A549 (cell line): ENCODE measurements around the gene GPR55. TPM values are rescaled to one million over a fixed set of nuclear protein-coding genes. Genes with fewer than 3 reads are reported as not detected.

ENCODE experiments used
- ATAC-seq, 2 experiments: fragments of 200-7000 bp in 1 of 2; fragments of >200 bp in 1 of 2; cut with Nextera tagmentation in 1 of 2; cut with Tn5 transposase in 1 of 2; 3 replicates each; pipeline versions ENCODE4 v1.8.0 to v1.9.1; 2018 to 2020; ENCODE audit warnings: mild to moderate bottlenecking in 1 of 2, moderate library complexity in 1 of 2
- CTCF ChIA-PET: fragments of 300-600 bp; sonication (Branson Sonifier 250); formaldehyde crosslinking; extraction: SDS; loops from one replicate; lab custom pipeline; 2021; ENCODE audit warnings: antibody characterized with exemption, inconsistent platforms; lab: Yijun Ruan, JAX
- POLR2A ChIA-PET: fragments of 350-600 bp; formaldehyde crosslinking; extraction: SDS; loops from one replicate; lab custom pipeline; 2021; ENCODE audit warnings: antibody characterized with exemption, inconsistent platforms; lab: Yijun Ruan, JAX
- DNase-seq, 2 experiments: peaks; one replicate each; pipeline versions ENCODE4 v3.0.0 to v3.0.0-alpha.2; 2011 to 2016; ENCODE audit warnings: low read depth in 1 of 2, low spot score in 1 of 2
- FAIRE-seq: peaks from 2 replicates; lab custom pipeline; 2011; peaks lifted over from hg19 to GRCh38; lab: Jason Lieb, UNC
- H3K27ac ChIP-seq, 2 experiments: fragments of >200 bp; sonication (Bioruptor Twin); formaldehyde crosslinking; 3 replicates each; pipeline ENCODE4 v1.5.1; 2016 to 2017
- H3K4me1 ChIP-seq: fragments of >200 bp; sonication (Bioruptor Twin); formaldehyde crosslinking; 3 replicates; pipeline ENCODE4 v1.6.1; 2016
- H3K4me2 ChIP-seq: fragments of >200 bp; sonication (Bioruptor Twin); formaldehyde crosslinking; 3 replicates; pipeline ENCODE4 v1.6.1; 2016
- H3K4me3 ChIP-seq: fragments of >200 bp; sonication (Bioruptor Twin); formaldehyde crosslinking; 3 replicates; pipeline ENCODE4 v1.5.1; 2016
- H3K9me3 ChIP-seq: fragments of >200 bp; sonication (Bioruptor Twin); formaldehyde crosslinking; 3 replicates; pipeline ENCODE4 v1.6.1; 2016
- ATOH8 ChIP-seq: fragments of 250-450 bp; sonication (Bioruptor Pico); IDR thresholded peaks from 2 replicates; pipeline ENCODE4 v1.5.0; 2020; ENCODE audit warnings: low read depth, mild to moderate bottlenecking, moderate library complexity
- BHLHE40 ChIP-seq: IDR thresholded peaks from 2 replicates; pipeline ENCODE4 v1.6.1; 2012; ENCODE audit warnings: low read depth, low read length, inconsistent platforms
- CEBPB ChIP-seq, 2 experiments: fragments of >200 bp in 1 of 2; sonication (Bioruptor Twin) in 1 of 2; formaldehyde crosslinking in 1 of 2; IDR thresholded peaks; 2 replicates each; pipeline ENCODE4 v1.6.1; 2012 to 2016
- E2F6 ChIP-seq: IDR thresholded peaks from 2 replicates; pipeline ENCODE4 v1.6.1; 2012; ENCODE audit warnings: low read depth, borderline replicate concordance
- EHMT2 ChIP-seq: fragments of 200-600 bp; sonication (generic); IDR thresholded peaks from 2 replicates; pipeline ENCODE4 v1.6.1; 2016; ENCODE audit warnings: antibody characterized with exemption, low read depth, mild to moderate bottlenecking, moderate library complexity
- EP300 ChIP-seq, 2 experiments: fragments of >200 bp; sonication (Bioruptor Twin); formaldehyde crosslinking; IDR thresholded peaks; 2 replicates in 1 of 2; 3 replicates in 1 of 2; pipeline ENCODE4 v1.6.1; 2016 to 2017
- ESRRA ChIP-seq: fragments of 150-350 bp; IDR thresholded peaks from 2 replicates; pipeline ENCODE4 v1.6.1; 2014; ENCODE audit warnings: mild to moderate bottlenecking, low read length, borderline replicate concordance
- FOSB ChIP-seq: fragments of 250-450 bp; sonication (Bioruptor Pico); IDR thresholded peaks from 2 replicates; pipeline ENCODE4 v1.5.0; 2020; ENCODE audit warnings: mild to moderate bottlenecking, moderate library complexity
- FOSL2 ChIP-seq, 2 experiments: fragments of 450-650 bp in 1 of 2; fragments of >200 bp in 1 of 2; sonication (Bioruptor Twin) in 1 of 2; formaldehyde crosslinking; IDR thresholded peaks; 2 replicates each; pipeline versions ENCODE4 v1.5.0 to v1.6.1; 2016 to 2020; ENCODE audit warnings: mild to moderate bottlenecking in 1 of 2, moderate library complexity in 1 of 2
- HDAC2 ChIP-seq: fragments of 200-600 bp; sonication (generic); IDR thresholded peaks from 2 replicates; pipeline ENCODE4 v1.6.1; 2016
- HOXB13 ChIP-seq: fragments of 250-450 bp; sonication (Bioruptor Pico); IDR thresholded peaks from 2 replicates; pipeline ENCODE4 v1.5.0; 2020; ENCODE audit warnings: low read depth, mild to moderate bottlenecking, moderate library complexity
- HOXB5 ChIP-seq: fragments of 250-450 bp; sonication (Bioruptor Pico); IDR thresholded peaks from 2 replicates; pipeline ENCODE4 v1.5.0; 2020; ENCODE audit warnings: mild to moderate bottlenecking, moderate library complexity
- KDM1A ChIP-seq: fragments of 200-600 bp; sonication (generic); IDR thresholded peaks from 2 replicates; pipeline ENCODE4 v1.6.1; 2016; ENCODE audit warnings: low read depth, mild to moderate bottlenecking
- MAFK ChIP-seq: fragments of 450-650 bp; IDR thresholded peaks from 2 replicates; pipeline ENCODE4 v1.6.1; 2014; ENCODE audit not compliant: partially characterized antibody
- NPAS2 ChIP-seq: fragments of 250-450 bp; sonication (Bioruptor Pico); IDR thresholded peaks from 2 replicates; pipeline ENCODE4 v1.8.0; 2022; ENCODE audit warnings: mild to moderate bottlenecking, moderate library complexity, borderline replicate concordance
- PBX3 ChIP-seq: IDR thresholded peaks from 2 replicates; pipeline ENCODE4 v1.6.1; 2012
- PHF8 ChIP-seq: fragments of 200-600 bp; sonication (generic); IDR thresholded peaks from 2 replicates; pipeline ENCODE4 v1.6.1; 2016; ENCODE audit warnings: low read depth, mild to moderate bottlenecking, antibody characterized with exemption, moderate library complexity, borderline replicate concordance
- POLR2AphosphoS2 ChIP-seq: conservative IDR thresholded peaks from 2 replicates; pipeline ENCODE4 v1.6.1; 2012; ENCODE audit warnings: low read length, improper control_type of control experiment, inconsistent platforms
- TFCP2L1 ChIP-seq: fragments of 250-450 bp; sonication (Bioruptor Pico); IDR thresholded peaks from 2 replicates; pipeline ENCODE4 v1.5.0; 2021; ENCODE audit warnings: mild to moderate bottlenecking
- ZC3H11A ChIP-seq: fragments of 450-650 bp; IDR thresholded peaks from 2 replicates; pipeline ENCODE4 v1.6.1; 2014; ENCODE audit warnings: antibody characterized with exemption, mild to moderate bottlenecking
- ZFP36 ChIP-seq: fragments of 450-650 bp; IDR thresholded peaks from 2 replicates; pipeline ENCODE4 v1.6.1; 2014; ENCODE audit warnings: borderline replicate concordance; ENCODE audit not compliant: partially characterized antibody
- ZSCAN20 ChIP-seq: fragments of 250-450 bp; sonication (Bioruptor Pico); IDR thresholded peaks from 2 replicates; pipeline ENCODE4 v1.8.0; 2022; ENCODE audit warnings: mild to moderate bottlenecking, moderate library complexity
- WGBS: methylation state at CpG from one replicate; pipeline ENCODE4 v1.1.6; 2017; ENCODE audit errors: missing lambda C conversion rate; 5-methylcytosine and 5-hydroxymethylcytosine counted together
- polyA plus RNA-seq, 4 experiments: library from polyadenylated mRNA; depleted of rRNA in 3 of 4; stranded (reverse); fragments of >200 nt; fragmentation: RNase III in 1 of 4; extraction: RNeasy Plus Mini Kit Qiagen cat#74134 plus additional on column Dnase treatment in 1 of 4; gene quantifications; 2 replicates in 3 of 4; 3 replicates in 1 of 4; pipeline ENCODE4 v1.2.3, GENCODE V29; 2011 to 2017
- TF ChIP-seq, protein P1 (sequence below): IDR thresholded peaks from 2 replicates; pipeline ENCODE4 v1.6.1; 2012
- TF ChIP-seq, protein P2 (sequence below): fragments of >200 bp; sonication (Bioruptor Twin); formaldehyde crosslinking; IDR thresholded peaks from 2 replicates; pipeline ENCODE4 v1.6.1; 2016
- TF ChIP-seq, protein P3 (sequence below): fragments of >200 bp; sonication (Bioruptor Twin); formaldehyde crosslinking; IDR thresholded peaks from 3 replicates; pipeline ENCODE4 v1.5.1; 2016

The GPR55 gene
- polyA plus RNA-seq, 2 of the 4 experiments (the other 2 are of a cell fraction) = not detected

DNA sequence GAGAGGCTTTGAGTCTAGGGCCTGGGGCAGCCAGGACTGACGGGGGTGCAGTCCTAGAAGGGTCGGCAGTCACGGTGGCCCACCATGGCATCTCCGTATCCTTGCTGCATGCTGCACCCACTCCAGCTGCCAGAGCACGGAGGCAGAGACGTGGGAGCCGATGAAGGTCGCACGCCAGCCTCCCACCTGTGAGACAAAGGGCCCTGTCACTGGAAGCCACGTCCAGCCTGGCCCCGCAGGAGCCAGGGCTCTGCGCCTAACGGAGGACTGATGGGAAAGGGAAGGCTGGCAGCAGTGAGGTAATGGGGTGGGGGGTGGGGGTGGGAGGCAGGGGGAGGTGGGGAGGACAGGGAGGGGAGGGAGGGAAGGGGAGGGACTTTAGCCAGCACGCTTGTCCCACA, 38.4 kb downstream of the GPR55 start:
- no peak for ATAC-seq
- Histone ChIP-seq H3K4me1 (no peaks in the 10 kb centered on the region), H3K4me3 (no peak overlapping the region), H3K9me3 (no peaks in the 10 kb centered on the region), H3K27ac (no peak overlapping the region), H3K4me2 (no peak overlapping the region)
- ChIA-PET CTCF (interaction anchor here (2.1 kb wide), 1 partner anchor 16 kb away, joined by 5 read pairs; no protein-coding TSS in a partner anchor), POLR2A (no interaction called here)
- TF ChIP-seq ZC3H11A (no peak), ZFP36 (no peak), ATOH8 (CRISPR knock-in tag) (no peak), E2F6 (no peak), EP300 (IDR thresholded peaks at IDR 0.05) (no peak), TFCP2L1 (no peak), PHF8 (no peak), CEBPB (IDR thresholded peaks at IDR 0.05) (no peak), ESRRA (no peak), HDAC2 (no peak), ZSCAN20 (CRISPR knock-in tag) (no peak), FOSL2 (IDR thresholded peaks at IDR 0.05) (no peak), FOSL2 (CRISPR knock-in tag; IDR thresholded peaks at IDR 0.05) (no peak), PBX3 (no peak), HOXB13 (CRISPR knock-in tag) (no peak), MAFK (no peak), NPAS2 (no peak)
- TF ChIP-seq, protein P1, sequence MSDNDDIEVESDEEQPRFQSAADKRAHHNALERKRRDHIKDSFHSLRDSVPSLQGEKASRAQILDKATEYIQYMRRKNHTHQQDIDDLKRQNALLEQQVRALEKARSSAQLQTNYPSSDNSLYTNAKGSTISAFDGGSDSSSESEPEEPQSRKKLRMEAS = no peak
- TF ChIP-seq, protein P2, sequence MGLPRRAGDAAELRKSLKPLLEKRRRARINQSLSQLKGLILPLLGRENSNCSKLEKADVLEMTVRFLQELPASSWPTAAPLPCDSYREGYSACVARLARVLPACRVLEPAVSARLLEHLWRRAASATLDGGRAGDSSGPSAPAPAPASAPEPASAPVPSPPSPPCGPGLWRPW = no peak
- TF ChIP-seq, protein P3, sequence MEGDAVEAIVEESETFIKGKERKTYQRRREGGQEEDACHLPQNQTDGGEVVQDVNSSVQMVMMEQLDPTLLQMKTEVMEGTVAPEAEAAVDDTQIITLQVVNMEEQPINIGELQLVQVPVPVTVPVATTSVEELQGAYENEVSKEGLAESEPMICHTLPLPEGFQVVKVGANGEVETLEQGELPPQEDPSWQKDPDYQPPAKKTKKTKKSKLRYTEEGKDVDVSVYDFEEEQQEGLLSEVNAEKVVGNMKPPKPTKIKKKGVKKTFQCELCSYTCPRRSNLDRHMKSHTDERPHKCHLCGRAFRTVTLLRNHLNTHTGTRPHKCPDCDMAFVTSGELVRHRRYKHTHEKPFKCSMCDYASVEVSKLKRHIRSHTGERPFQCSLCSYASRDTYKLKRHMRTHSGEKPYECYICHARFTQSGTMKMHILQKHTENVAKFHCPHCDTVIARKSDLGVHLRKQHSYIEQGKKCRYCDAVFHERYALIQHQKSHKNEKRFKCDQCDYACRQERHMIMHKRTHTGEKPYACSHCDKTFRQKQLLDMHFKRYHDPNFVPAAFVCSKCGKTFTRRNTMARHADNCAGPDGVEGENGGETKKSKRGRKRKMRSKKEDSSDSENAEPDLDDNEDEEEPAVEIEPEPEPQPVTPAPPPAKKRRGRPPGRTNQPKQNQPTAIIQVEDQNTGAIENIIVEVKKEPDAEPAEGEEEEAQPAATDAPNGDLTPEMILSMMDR = no peak
- no peak for DNase-seq
- WGBS = 85% methylated on average over 6 of the region's 14 CpGs
- FAIRE-seq = no peak

- Histone ChIP-seq H3K4me2 (no peak overlapping the region), H3K4me3 (no peak overlapping the region), H3K4me1 (no peaks in the 10 kb centered on the region), H3K27ac (no peak overlapping the region), H3K9me3 (no peaks in the 10 kb centered on the region)
- TF ChIP-seq PBX3 = no peak
- TF ChIP-seq, protein P2 = no peak
- no peak for TF ChIP-seq TFCP2L1
- TF ChIP-seq FOSB (CRISPR knock-in tag) = no peak
- TF ChIP-seq, protein P3 = no peak
- no peak for TF ChIP-seq ZFP36
- TF ChIP-seq EHMT2 = no peak
- no peak for TF ChIP-seq POLR2AphosphoS2
- no peak for TF ChIP-seq HOXB13 (CRISPR knock-in tag)
- TF ChIP-seq BHLHE40 = no peak
- TF ChIP-seq HOXB5 (CRISPR knock-in tag) = no peak
- no peak for TF ChIP-seq KDM1A
- CTCF ChIA-PET = interaction anchor here (1.1 to 2.1 kb wide), 2 partner anchors 16 to 38 kb away, joined by 4 to 5 read pairs; no protein-coding TSS in a partner anchor
- FAIRE-seq = no peak
- POLR2A ChIA-PET = no interaction called here
- no peak for ATAC-seq
- DNase-seq = no peak
- WGBS = 36% methylated on average over 4 of the region's 5 CpGs
Observed at GRCh38 chr2:230886206-230886605, 38.8 kb downstream of the GPR55 start.
